Measurements from ENCODE around the gene POU2F2. TPM values are rescaled to one million over a fixed set of nuclear protein-coding genes. Genes with fewer than 3 reads are reported as not detected.

POU2F2 gene
- total and polyA plus RNA-seq, 8 donors, result 0.68 to 23.3 (median 2.3) TPM

- TF ChIP-seq POLR2A (IDR thresholded peaks at IDR 0.05) (no peak), CTCF (IDR thresholded peaks at IDR 0.05) (no peak), EP300 (IDR thresholded peaks at IDR 0.05) (no peak), POLR2AphosphoS5 (IDR thresholded peaks at IDR 0.05) (no peak)
- Histone ChIP-seq H3K9me3 (no peaks in the 10 kb centered on the region), H3K27me3 (no peaks in the 10 kb centered on the region), H3K4me3 (no peak overlapping the region), H3K4me1 (peaks cover 17 to 41% (median 34%) of the 10 kb centered on the region in 4 donors), H3K27ac (no peak overlapping the region), H3K36me3 (peaks cover 34 to 57% (median 51%) of the 10 kb centered on the region in 4 donors)
- 63 to 74% (median 70%) methylated on average over 7 to 15 of the region's 15 CpGs for WGBS, 5 donors
- DNase-seq, result no peak
- intact Hi-C loops (cut with DNase I; ENCODE audit: low total_unique reads), result no loop called here
Observed at GRCh38 chr19:42078538-42079275, 53.5 kb downstream of the POU2F2 start.

- Histone ChIP-seq H3K27ac (no peak overlapping the region), H3K27me3 (no peaks in the 10 kb centered on the region), H3K9me3 (no peaks in the 10 kb centered on the region), H3K4me1 (peaks cover 17 to 41% (median 34%) of the 10 kb centered on the region in 4 donors), H3K36me3 (peaks cover 34 to 50% (median 47%) of the 10 kb centered on the region in 4 donors), H3K4me3 (no peak overlapping the region)
- intact Hi-C loops (cut with DNase I; ENCODE audit: low total_unique reads), result no loop called here
- no peak for TF ChIP-seq POLR2AphosphoS5 (IDR thresholded peaks at IDR 0.05)
- no peak for TF ChIP-seq CTCF (IDR thresholded peaks at IDR 0.05)
- no peak for TF ChIP-seq POLR2A (IDR thresholded peaks at IDR 0.05)
- no peak for TF ChIP-seq EP300 (IDR thresholded peaks at IDR 0.05)
- DNase-seq, result no peak
- WGBS, 5 donors, result 79 to 96% (median 86%) methylated on average over 1 of the region's 1 CpG
Observed at GRCh38 chr19:42078058-42078457, 54.2 kb downstream of the POU2F2 start.

- H3K27ac ChIP-seq, result peak overlapping the region; percentile 84 to 99 (median 96)
- peaks cover 17 to 38% (median 31%) of the 10 kb centered on the region in 4 donors for H3K4me1 ChIP-seq
- no peak for TF ChIP-seq POLR2AphosphoS5 (IDR thresholded peaks at IDR 0.05)
- DNase-seq, result no peak
- H3K9me3 ChIP-seq, result no peaks in the 10 kb centered on the region
- H3K27me3 ChIP-seq, result no peaks in the 10 kb centered on the region
- intact Hi-C loops (cut with DNase I; ENCODE audit: low total_unique reads), result no loop called here
- H3K4me3 ChIP-seq, result peak overlapping the region; percentile 72 to 89 (median 80)
- H3K36me3 ChIP-seq, result peaks cover 31 to 34% (median 34%) of the 10 kb centered on the region in 4 donors
- WGBS, 5 donors, result 0 to 2% (median 0%) methylated on average over 16 to 33 of the region's 33 CpGs
Observed at GRCh38 chr19:42076380-42076944, 55.8 kb downstream of the POU2F2 start.

- Histone ChIP-seq H3K36me3 (peaks cover 25 to 28% (median 27%) of the 10 kb centered on the region in 4 donors), H3K4me1 (peaks cover 17 to 33% (median 30%) of the 10 kb centered on the region in 4 donors), H3K27me3 (no peaks in the 10 kb centered on the region), H3K27ac (peak within 1 kb of the TSS; percentile 94 to 99 (median 96)), H3K9me3 (no peaks in the 10 kb centered on the region), H3K4me3 (peak within 1 kb of the TSS; percentile 72 to 89 (median 80))
- intact Hi-C loops (cut with DNase I; ENCODE audit: low total_unique reads), result no loop called here
- peak; percentile 98 to 100 for DNase-seq
- no peak for TF ChIP-seq CTCF (IDR thresholded peaks at IDR 0.05)
- TF ChIP-seq POLR2A (IDR thresholded peaks at IDR 0.05), result peak in 2 of 4 donors; percentile 33 to 57
- TF ChIP-seq POLR2AphosphoS5 (IDR thresholded peaks at IDR 0.05), result peak; percentile 77 to 94 (median 85)
- no peak for TF ChIP-seq EP300 (IDR thresholded peaks at IDR 0.05)
- WGBS, 5 donors, result 0 to 1% (median 0%) methylated on average over 52 to 80 of the region's 80 CpGs
Observed at GRCh38 chr19:42075616-42076379, 56.4 kb downstream of the POU2F2 start, which contains the start of gene ZNF574. TSS of gene ZNF574 (plus strand) at chr19:42076166. CDS start at chr19:42078607, 2,441 bp downstream.

Data from stomach (tissue), 9 donors.